ENCODE results near the gene IGFBP7.

The IGFBP7 gene, protein sequence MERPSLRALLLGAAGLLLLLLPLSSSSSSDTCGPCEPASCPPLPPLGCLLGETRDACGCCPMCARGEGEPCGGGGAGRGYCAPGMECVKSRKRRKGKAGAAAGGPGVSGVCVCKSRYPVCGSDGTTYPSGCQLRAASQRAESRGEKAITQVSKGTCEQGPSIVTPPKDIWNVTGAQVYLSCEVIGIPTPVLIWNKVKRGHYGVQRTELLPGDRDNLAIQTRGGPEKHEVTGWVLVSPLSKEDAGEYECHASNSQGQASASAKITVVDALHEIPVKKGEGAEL

DNA sequence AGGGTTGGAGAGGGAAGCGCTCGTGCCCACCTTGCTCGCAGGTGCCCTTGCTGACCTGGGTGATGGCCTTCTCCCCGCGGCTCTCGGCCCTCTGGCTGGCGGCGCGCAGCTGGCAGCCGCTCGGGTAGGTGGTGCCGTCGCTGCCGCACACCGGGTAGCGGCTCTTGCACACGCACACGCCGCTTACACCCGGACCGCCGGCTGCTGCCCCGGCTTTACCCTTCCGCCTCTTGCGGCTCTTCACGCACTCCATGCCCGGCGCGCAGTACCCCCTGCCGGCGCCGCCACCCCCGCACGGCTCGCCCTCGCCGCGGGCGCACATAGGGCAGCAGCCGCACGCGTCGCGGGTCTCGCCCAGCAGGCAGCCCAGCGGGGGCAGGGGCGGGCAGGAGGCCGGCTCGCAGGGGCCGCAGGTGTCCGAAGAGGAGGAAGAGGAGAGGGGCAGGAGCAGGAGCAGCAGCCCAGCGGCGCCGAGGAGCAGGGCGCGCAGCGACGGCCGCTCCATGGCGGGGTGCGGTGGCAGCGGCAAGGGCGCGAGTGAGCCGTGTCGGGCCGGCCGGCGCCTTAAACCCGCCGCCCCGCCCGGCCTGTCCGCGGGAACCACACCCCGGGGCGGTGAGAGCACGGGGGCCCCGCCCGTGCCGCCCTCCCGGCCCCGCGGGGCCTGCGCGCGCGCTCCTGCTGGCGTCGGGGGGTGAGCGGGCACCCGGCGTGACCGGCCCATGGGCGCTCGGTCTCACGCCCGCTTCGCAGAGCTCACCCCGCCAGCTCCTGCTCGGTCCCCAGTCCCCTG lies at the start of gene IGFBP7:
Gene IGFBP7, minus strand, starts transcription at position 539 of the 793 bp plus-strand sequence. Its CDS starts 34 bp downstream, at position 505.
- DNase-seq (ENCODE audit: low read depth in 3 of 3), result no peak

DNA sequence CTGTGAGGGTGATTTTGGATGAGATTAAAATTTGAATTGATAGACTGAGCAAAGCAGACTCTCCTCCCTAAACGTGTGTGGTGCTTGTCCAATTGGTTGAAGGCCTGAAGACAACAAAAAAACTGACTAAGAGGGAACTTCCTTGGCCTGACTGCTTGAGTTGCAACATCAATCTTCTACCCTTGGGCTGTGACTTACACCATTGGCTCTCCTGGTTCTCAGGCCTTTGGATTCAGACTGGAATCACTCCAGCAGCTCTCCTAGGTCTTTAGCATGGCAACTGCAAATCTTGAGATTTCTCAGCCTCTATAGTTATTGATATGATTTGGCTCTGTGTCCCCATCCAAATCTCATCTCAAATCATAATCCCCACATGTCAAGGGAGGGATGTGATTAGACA lies 49.7 kb upstream of the IGFBP7 start:
- no peak for DNase-seq (ENCODE audit: low read depth in 3 of 3)

- DNase-seq (ENCODE audit: low read depth in 3 of 3), result no peak
Measured at GRCh38 chr4:57158762-57159161, 48.6 kb upstream of the IGFBP7 start.

DNA sequence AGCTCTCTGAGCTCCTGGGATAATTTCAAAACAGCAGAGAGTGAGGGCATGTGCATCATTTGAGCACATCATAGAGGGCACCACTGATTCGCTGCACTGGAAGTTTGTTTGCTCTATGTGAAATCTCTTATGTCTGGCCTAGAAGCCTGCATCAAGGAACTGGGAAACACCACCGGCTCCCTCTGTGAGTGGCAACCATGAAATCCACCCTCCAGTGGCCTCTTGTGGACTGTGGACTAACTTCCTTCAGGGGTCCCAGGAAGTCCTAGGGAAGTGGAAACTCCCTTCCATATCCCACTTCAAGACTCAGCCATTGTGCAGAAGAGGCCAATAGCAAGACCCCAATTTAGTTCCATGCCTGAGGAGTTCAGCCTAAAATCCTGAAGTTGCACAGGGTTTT lies 48.0 kb upstream of the IGFBP7 start:
- no peak for DNase-seq (ENCODE audit: low read depth in 3 of 3)

DNA sequence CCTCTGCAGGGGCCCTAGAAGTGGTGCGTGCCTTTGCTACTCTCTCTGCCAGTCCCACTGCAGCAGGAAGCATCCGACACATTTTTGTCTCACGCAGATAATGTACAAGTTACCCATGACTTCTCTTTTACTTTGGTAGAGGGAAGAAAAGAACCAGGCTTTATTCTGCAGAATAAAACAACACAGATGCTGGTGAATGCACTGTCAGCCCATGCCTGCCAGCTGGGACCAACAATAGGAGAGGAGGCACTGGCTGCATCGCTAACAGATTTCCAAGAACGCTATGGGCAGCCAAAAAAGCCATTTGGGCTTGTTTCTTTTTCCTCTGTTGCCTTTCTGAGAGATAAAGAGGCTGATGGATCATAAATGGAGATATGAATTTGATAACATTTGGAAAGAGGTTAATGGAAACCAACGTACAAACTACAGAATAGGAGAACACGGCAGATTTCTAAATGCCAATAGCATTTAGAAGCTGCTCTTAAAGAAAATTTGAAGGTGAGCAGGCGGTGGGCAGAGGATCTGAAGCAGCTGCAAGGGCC lies 47.5 kb upstream of the IGFBP7 start:
- DNase-seq (ENCODE audit: low read depth in 3 of 3), result no peak

- DNase-seq (ENCODE audit: low read depth in 3 of 3), result no peak
Measured at GRCh38 chr4:57156242-57156990, 46.2 kb upstream of the IGFBP7 start.

GRCh38 chr4:57154926-57155325 lies 44.7 kb upstream of the IGFBP7 start:
- no peak for DNase-seq (ENCODE audit: low read depth in 3 of 3)

DNA sequence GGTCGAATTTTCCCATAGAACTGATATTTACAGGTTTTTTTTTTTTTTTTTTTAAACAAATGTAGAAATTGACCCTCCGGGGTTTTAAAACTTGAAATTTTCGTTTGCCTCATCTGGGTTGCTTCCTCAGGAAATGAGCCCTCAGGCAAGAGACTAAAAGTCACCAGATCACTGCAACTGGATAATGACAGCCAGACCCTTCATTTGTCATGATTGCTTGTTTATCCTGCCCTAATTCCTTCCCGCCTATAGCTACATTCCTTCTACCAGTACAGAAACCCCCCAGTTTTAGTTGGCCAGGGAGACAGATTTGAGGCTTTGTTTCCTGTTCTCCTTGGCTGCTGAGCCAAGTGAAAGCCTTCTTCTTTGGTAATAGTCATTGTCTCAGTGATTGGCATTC lies 44.0 kb upstream of the IGFBP7 start:
- no peak for DNase-seq (ENCODE audit: low read depth in 3 of 3)

DNA sequence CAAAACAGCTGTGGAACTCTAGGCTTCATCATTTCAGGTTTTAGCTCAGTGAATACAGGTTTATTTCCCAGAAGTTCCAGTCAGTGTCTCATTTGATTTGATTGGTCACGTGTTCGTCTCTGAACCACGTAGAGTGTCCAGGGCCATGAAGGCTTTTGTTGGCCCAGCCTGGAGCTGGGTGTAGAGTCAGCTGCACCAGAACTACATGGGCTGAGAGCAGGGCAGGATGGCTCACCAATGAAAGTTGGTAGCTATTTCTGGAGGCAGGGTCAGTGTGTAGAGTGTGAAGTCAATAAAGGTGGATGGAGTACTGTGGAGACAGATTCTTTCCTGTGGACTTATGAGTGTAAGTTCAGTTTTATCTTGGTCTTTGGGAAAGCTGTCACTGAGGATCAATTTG lies 43.0 kb upstream of the IGFBP7 start:
- DNase-seq (ENCODE audit: low read depth in 3 of 3), result no peak

GRCh38 chr4:57151481-57151880 lies 41.3 kb upstream of the IGFBP7 start:
- DNase-seq (ENCODE audit: low read depth in 3 of 3), result no peak

- DNase-seq (ENCODE audit: low read depth in 3 of 3), result no peak
Measured at GRCh38 chr4:57149833-57150232, 39.6 kb upstream of the IGFBP7 start.

GRCh38 chr4:57148831-57149505 lies 38.8 kb upstream of the IGFBP7 start:
- DNase-seq (ENCODE audit: low read depth in 3 of 3), result no peak

GRCh38 chr4:57148177-57148576 lies 38.0 kb upstream of the IGFBP7 start:
- DNase-seq (ENCODE audit: low read depth in 3 of 3), result no peak

DNA sequence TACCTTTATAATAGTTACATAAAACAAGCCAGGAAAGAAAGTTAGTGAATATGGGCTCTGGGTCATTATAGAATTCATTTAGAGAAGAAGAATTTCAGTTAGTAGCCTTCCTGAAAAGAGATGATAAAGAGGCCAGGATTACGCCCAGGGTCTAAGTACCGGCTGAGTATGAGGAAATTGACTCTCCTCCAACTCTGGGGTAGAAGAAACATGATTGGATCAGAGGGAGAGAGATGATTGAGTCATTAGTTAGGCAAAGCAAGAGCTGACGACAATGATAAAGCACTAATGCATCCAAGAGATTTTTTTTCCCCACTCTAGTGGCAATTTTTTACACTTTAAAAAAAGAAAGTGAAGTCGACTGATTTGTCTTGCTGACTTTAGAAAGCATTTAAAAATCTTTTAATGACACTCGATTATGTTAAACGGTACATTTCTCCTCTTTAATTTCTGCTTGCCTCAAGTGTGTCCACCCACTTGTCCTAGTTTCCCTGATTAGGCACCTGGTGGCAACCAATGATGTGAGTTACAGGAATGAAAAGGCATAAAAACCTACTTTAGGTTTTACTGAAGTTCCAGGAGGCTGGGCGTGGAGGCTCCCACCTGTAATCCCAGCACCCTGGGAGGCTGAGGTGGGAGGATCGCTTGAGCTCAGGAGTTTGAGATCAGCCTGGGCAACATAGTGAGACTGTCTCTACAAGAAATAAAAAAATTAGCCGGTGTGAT lies 37.3 kb upstream of the IGFBP7 start:
- DNase-seq (ENCODE audit: low read depth in 3 of 3), result no peak

DNA sequence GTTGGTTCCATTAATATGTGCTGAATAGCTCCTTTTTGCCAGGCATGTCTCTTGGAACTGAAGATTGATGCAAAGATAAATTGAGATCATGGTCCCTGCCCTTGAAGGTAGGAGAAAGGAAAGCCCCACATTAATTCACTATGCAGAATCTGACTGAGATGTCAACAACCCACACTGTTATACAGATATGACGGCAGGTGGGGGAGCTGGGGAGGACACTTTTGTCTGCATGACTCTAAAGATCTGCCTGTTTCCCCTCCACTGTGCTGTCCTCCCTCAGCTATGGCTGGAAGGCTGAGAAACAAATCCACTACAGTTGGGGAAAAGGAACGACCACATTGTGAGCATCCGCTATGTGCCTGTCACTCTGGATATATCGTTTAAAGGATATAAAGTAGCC lies 36.3 kb upstream of the IGFBP7 start:
- no peak for DNase-seq (ENCODE audit: low read depth in 3 of 3)

DNA sequence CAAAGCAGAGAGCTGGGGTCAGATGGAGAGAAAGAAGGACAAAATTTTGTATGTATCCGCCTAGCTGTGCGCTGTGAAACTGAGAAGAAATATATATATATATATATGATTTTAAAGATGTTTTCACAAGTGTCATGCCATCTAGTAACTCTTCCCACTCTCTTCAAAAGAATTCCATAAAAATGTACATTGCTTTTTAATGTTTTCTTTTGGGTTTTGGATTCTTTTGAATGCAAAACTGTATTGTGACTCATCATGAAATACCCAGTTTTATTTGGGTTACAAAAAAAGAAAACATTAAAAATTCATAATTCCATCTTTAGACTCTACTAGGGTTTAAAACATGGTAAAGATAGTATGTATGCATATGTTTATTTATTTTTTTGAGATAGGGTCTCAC lies 34.3 kb upstream of the IGFBP7 start:
- DNase-seq (ENCODE audit: low read depth in 3 of 3), result no peak

GRCh38 chr4:57139783-57140182 lies 29.6 kb upstream of the IGFBP7 start:
- no peak for DNase-seq (ENCODE audit: low read depth in 3 of 3)

DNA sequence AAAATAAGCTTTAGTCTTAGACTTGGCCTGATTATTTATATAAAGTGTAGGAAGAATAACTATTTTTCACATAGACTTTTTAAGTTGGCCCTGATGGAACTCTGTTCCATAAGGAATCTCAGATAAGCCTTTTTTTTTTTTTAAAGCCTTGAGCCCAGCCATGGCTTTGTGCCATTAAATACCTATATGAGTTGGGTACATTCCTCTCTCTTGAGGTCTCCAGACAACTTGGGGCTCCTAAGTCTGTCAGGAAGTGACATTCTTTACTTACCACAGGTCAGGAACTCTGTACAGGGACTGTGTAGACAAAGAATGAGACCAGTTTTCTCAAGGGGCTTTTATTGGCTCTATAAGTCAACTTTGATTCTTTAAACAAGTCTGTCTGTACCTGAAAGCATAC lies 27.1 kb upstream of the IGFBP7 start:
- no peak for DNase-seq (ENCODE audit: low read depth in 3 of 3)

DNA sequence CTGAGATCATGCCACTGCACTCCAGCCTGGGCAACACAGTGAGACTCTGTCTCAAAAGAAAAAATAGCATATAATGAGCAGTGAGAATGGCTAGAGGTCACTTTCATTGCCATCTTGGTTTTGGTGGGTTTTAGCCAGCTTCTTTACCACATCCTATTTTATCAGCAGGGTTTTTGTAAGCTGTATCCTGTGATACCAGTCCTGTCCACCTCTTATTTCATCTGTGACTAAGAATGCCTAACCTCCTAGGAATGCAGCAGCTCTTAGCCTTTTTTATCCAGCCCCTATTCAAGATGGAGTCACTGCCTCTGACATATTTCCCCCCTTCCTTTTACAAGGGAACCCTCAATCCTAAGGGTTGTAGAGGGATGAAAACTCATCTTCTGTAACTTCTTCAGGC lies 26.1 kb upstream of the IGFBP7 start:
- DNase-seq (ENCODE audit: low read depth in 3 of 3), result no peak

DNA sequence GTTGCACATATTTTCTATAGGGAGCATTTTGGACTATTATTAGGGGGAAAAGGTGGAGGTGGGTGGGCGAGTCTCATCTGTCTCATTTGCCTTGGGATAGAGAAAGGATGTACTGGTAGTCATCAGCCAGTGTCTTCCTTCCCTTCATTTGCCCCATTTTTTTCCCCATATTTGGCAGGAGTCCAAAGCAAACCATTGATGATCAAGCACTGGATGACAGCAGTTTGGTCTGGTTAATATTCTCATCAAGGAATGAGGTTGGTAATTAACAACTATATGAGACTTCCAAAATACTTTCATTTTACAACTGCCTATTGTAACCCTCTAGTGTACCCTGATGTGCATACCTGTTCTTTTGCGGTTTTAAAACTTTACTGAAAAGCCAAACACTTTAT lies 22.6 kb upstream of the IGFBP7 start:
- no peak for DNase-seq (ENCODE audit: low read depth in 3 of 3)

Measured in stimulated activated CD4-positive, alpha-beta T cell treated with anti-CD3 and anti-CD28 coated beads, TNF-alpha, amount 100 ng/mL, for 4 hours (primary cell).